Erythroblast (primary cell): ENCODE data around the gene MOB1B.

Experiments
- GATA1 ChIP-seq: IDR thresholded peaks from 2 replicates; pipeline ENCODE4 v1.6.1; 2011; ENCODE audit warnings: low read depth, mild to moderate bottlenecking, control low read depth, low read length, moderate library complexity
- POLR2A ChIP-seq: IDR thresholded peaks from 2 replicates; pipeline ENCODE4 v1.6.1; 2011; ENCODE audit warnings: mild to moderate bottlenecking, low read length

GRCh38 chr4:70855464-70855863 lies 46.7 kb upstream of the MOB1B start:
- TF ChIP-seq POLR2A (no peak), GATA1 (no peak)
